HG02981 (cell line): ENCODE measurements around the gene ZMYND8.
"Not testable (repeated sequence)": the region's sequence is repeated elsewhere in the genome, so short reads cannot be mapped to it uniquely, and the experiment has no call there.

ENCODE experiments used
- ATAC-seq: cut with Tn5 transposase; IDR thresholded peaks from one replicate; pipeline ENCODE4 v1.9.1; 2021; ENCODE audit warnings: mild to moderate bottlenecking, moderate library complexity; ENCODE audit not compliant: unreplicated experiment

Gene ZMYND8

GRCh38 chr20:47272893-47273590, 83.5 kb downstream of the ZMYND8 start:
- no peak for ATAC-seq

GRCh38 chr20:47271046-47271615, 85.4 kb downstream of the ZMYND8 start:
- no peak for ATAC-seq

- no peak for ATAC-seq
Measured at GRCh38 chr20:47269309-47270165, 87.0 kb downstream of the ZMYND8 start.

- ATAC-seq, result no peak
Measured at GRCh38 chr20:47267621-47268020, 88.9 kb downstream of the ZMYND8 start.

GRCh38 chr20:47266847-47267515, 89.5 kb downstream of the ZMYND8 start:
- no peak for ATAC-seq

GRCh38 chr20:47265984-47266383, 90.5 kb downstream of the ZMYND8 start:
- ATAC-seq, result no peak

- ATAC-seq, result no peak
Measured at GRCh38 chr20:47265214-47265613, 91.3 kb downstream of the ZMYND8 start.

- not testable (repeated sequence) for ATAC-seq
Measured at GRCh38 chr20:47264137-47264769, 92.2 kb downstream of the ZMYND8 start.

- ATAC-seq, result no peak
Measured at GRCh38 chr20:47263465-47264084, 92.9 kb downstream of the ZMYND8 start.

GRCh38 chr20:47263080-47263464, 93.4 kb downstream of the ZMYND8 start:
- ATAC-seq, result no peak

- peak; percentile 58 for ATAC-seq
Measured at GRCh38 chr20:47262365-47263013, 94.0 kb downstream of the ZMYND8 start.

GRCh38 chr20:47262008-47262364, 94.5 kb downstream of the ZMYND8 start:
- no peak for ATAC-seq

GRCh38 chr20:47261161-47261774, 95.2 kb downstream of the ZMYND8 start:
- not testable (repeated sequence) for ATAC-seq

GRCh38 chr20:47260540-47261126, 95.9 kb downstream of the ZMYND8 start:
- ATAC-seq, result not testable (repeated sequence)

GRCh38 chr20:47258745-47259695, 97.5 kb downstream of the ZMYND8 start:
- no peak for ATAC-seq

- no peak for ATAC-seq
Measured at GRCh38 chr20:47257771-47258170, 98.7 kb downstream of the ZMYND8 start.

GRCh38 chr20:47257256-47257655, 99.2 kb downstream of the ZMYND8 start:
- no peak for ATAC-seq

- ATAC-seq, result no peak
Measured at GRCh38 chr20:47256668-47257236, 99.7 kb downstream of the ZMYND8 start.
